Esophagus (tissue), 2 donors: Measurements from ENCODE around the gene C1orf50. TPM values are rescaled to one million over a fixed set of nuclear protein-coding genes. Genes with fewer than 3 reads are reported as not detected.
"Not testable (repeated sequence)": the region's sequence is repeated elsewhere in the genome, so short reads cannot be mapped to it uniquely, and the experiment has no call there.

Experiments used
- H3K27ac ChIP-seq, 2 donors: one replicate each; pipeline ENCODE4 v1.5.1; 2013; ENCODE audit warnings: low read depth in 2 of 2, mild to moderate bottlenecking in 2 of 2, inconsistent platforms in 1 of 2, low read length in 1 of 2, moderate library complexity in 1 of 2
- H3K27me3 ChIP-seq, 2 donors: one replicate each; pipeline ENCODE4 v1.6.1; 2013; ENCODE audit warnings: low read length in 2 of 2, control low read depth in 1 of 2, mild to moderate bottlenecking in 1 of 2; ENCODE audit not compliant: insufficient read depth in 2 of 2, control insufficient read depth in 1 of 2
- H3K36me3 ChIP-seq, 2 donors: one replicate each; pipeline ENCODE4 v1.6.1; 2013; ENCODE audit warnings: low read length in 1 of 2; ENCODE audit not compliant: control insufficient read depth in 2 of 2, insufficient read depth in 2 of 2
- H3K4me1 ChIP-seq, 2 donors: one replicate each; pipeline ENCODE4 v1.6.1; 2013; ENCODE audit warnings: low read length in 1 of 2; ENCODE audit not compliant: control insufficient read depth in 2 of 2, insufficient read depth in 2 of 2
- H3K4me3 ChIP-seq, 2 donors: one replicate each; pipeline ENCODE4 v1.5.1; 2013; ENCODE audit warnings: low read length in 2 of 2, mild to moderate bottlenecking in 2 of 2, low read depth in 1 of 2, moderate library complexity in 1 of 2
- H3K9me3 ChIP-seq, 2 donors: one replicate each; pipeline ENCODE4 v1.6.1; 2013; ENCODE audit warnings: mild to moderate bottlenecking in 2 of 2, low read depth in 1 of 2, low read length in 1 of 2, moderate library complexity in 1 of 2; ENCODE audit not compliant: control insufficient read depth in 2 of 2, insufficient read depth in 1 of 2
- WGBS, 2 donors: extraction: QIAGEN DNeasy Blood & Tissue Kit; methylation state at CpG; one replicate each; pipeline ENCODE4 v1.1.7; 2013; 5-methylcytosine and 5-hydroxymethylcytosine counted together
- polyA plus RNA-seq, 2 donors: library from polyadenylated mRNA; stranded (reverse); fragments of 200-250 nt; gene quantifications; one replicate each; pipeline ENCODE4 v1.2.3, GENCODE V29; 2013
- donor health status: healthy with polysubstance abuse.
- donor health status: Bipolar disorder and iron deficiency.

The C1orf50 gene
- polyA plus RNA-seq, 2 donors: 2.5 to 3.8 TPM

- WGBS, 2 donors: 40 to 66% methylated on average over 8 of the region's 8 CpGs
- Histone ChIP-seq H3K4me1 (peaks cover 0 to 12% of the 10 kb centered on the region in 2 donors), H3K27me3 (no peaks in the 10 kb centered on the region), H3K9me3 (no peaks in the 10 kb centered on the region), H3K27ac (no peak overlapping the region), H3K36me3 (peaks cover 0 to 14% of the 10 kb centered on the region in 2 donors), H3K4me3 (no peak overlapping the region)
Measured at GRCh38 chr1:42745851-42746250, 21.2 kb upstream of the C1orf50 start.

GRCh38 chr1:42746436-42747105, 20.5 kb upstream of the C1orf50 start:
- WGBS, 2 donors: 88 to 93% methylated on average over 12 of the region's 12 CpGs
- no peaks in the 10 kb centered on the region for H3K9me3 ChIP-seq
- H3K4me3 ChIP-seq: no peak overlapping the region
- peaks cover 0 to 9% of the 10 kb centered on the region in 2 donors for H3K4me1 ChIP-seq
- H3K27ac ChIP-seq: no peak overlapping the region
- H3K36me3 ChIP-seq: peaks cover 0 to 14% of the 10 kb centered on the region in 2 donors
- H3K27me3 ChIP-seq: no peaks in the 10 kb centered on the region

GRCh38 chr1:42747125-42747524, 19.9 kb upstream of the C1orf50 start:
- H3K4me1 ChIP-seq: peaks cover 0 to 9% of the 10 kb centered on the region in 2 donors
- H3K4me3 ChIP-seq: no peak overlapping the region
- peaks cover 2 to 19% of the 10 kb centered on the region in 2 donors for H3K36me3 ChIP-seq
- 48 to 59% methylated on average over 14 of the region's 14 CpGs for WGBS, 2 donors
- H3K27ac ChIP-seq: no peak overlapping the region
- H3K9me3 ChIP-seq: no peaks in the 10 kb centered on the region
- no peaks in the 10 kb centered on the region for H3K27me3 ChIP-seq

GRCh38 chr1:42748021-42748420, 19.0 kb upstream of the C1orf50 start:
- WGBS, 2 donors: 77 to 79% methylated on average over 10 of the region's 10 CpGs

GRCh38 chr1:42748461-42749410, 18.3 kb upstream of the C1orf50 start:
- Histone ChIP-seq H3K9me3 (no peaks in the 10 kb centered on the region), H3K4me3 (no peak overlapping the region), H3K27me3 (no peaks in the 10 kb centered on the region), H3K4me1 (peaks cover 0 to 4% of the 10 kb centered on the region in 2 donors), H3K27ac (no peak overlapping the region), H3K36me3 (peaks cover 6 to 22% of the 10 kb centered on the region in 2 donors)
- WGBS, 2 donors: 81 to 83% methylated on average over 14 of the region's 14 CpGs

More at GRCh38 chr1:42748021-42748420, 19.0 kb upstream of the C1orf50 start:
- H3K27me3 ChIP-seq: no peaks in the 10 kb centered on the region
- H3K4me3 ChIP-seq: no peak overlapping the region
- H3K9me3 ChIP-seq: no peaks in the 10 kb centered on the region
- H3K4me1 ChIP-seq: peaks cover 0 to 9% of the 10 kb centered on the region in 2 donors
- H3K27ac ChIP-seq: no peak overlapping the region
- H3K36me3 ChIP-seq: peaks cover 6 to 22% of the 10 kb centered on the region in 2 donors

- Histone ChIP-seq H3K36me3 (peaks cover 6 to 32% of the 10 kb centered on the region in 2 donors), H3K27me3 (no peaks in the 10 kb centered on the region), H3K4me3 (no peak overlapping the region), H3K4me1 (peaks cover 0 to 4% of the 10 kb centered on the region in 2 donors), H3K9me3 (no peaks in the 10 kb centered on the region), H3K27ac (no peak overlapping the region)
- 92 to 96% methylated on average over 12 of the region's 12 CpGs for WGBS, 2 donors
Measured at GRCh38 chr1:42750041-42750440, 17.0 kb upstream of the C1orf50 start.

- not testable (repeated sequence) for H3K4me1 ChIP-seq, H3K4me3 ChIP-seq, H3K27ac ChIP-seq, H3K9me3 ChIP-seq, H3K27me3 ChIP-seq
- peaks cover 6 to 37% of the 10 kb centered on the region in 2 donors for H3K36me3 ChIP-seq
- 88 to 93% methylated on average over 8 of the region's 8 CpGs for WGBS, 2 donors
Measured at GRCh38 chr1:42751511-42752070, 15.5 kb upstream of the C1orf50 start.

- no peak overlapping the region for H3K27ac ChIP-seq
- no peaks in the 10 kb centered on the region for H3K9me3 ChIP-seq
- no peaks in the 10 kb centered on the region for H3K27me3 ChIP-seq
- peaks cover 0 to 4% of the 10 kb centered on the region in 2 donors for H3K4me1 ChIP-seq
- H3K4me3 ChIP-seq: no peak overlapping the region
- 95% methylated on average over 6 of the region's 6 CpGs for WGBS, 2 donors
- peaks cover 6 to 41% of the 10 kb centered on the region in 2 donors for H3K36me3 ChIP-seq
Measured at GRCh38 chr1:42752284-42752683, 14.8 kb upstream of the C1orf50 start.

GRCh38 chr1:42753070-42753469, 14.0 kb upstream of the C1orf50 start:
- WGBS, 2 donors: 67 to 81% methylated on average over 1 of the region's 1 CpG
- Histone ChIP-seq H3K4me3 (no peak overlapping the region), H3K27ac (no peak overlapping the region), H3K9me3 (no peaks in the 10 kb centered on the region), H3K4me1 (peaks cover 0 to 4% of the 10 kb centered on the region in 2 donors), H3K36me3 (peaks cover 6 to 41% of the 10 kb centered on the region in 2 donors), H3K27me3 (no peaks in the 10 kb centered on the region)
